ENCODE measurements around the gene ZBTB37. TPM values are rescaled to one million over a fixed set of nuclear protein-coding genes. Genes with fewer than 3 reads are reported as not detected.

ZBTB37 gene
- total RNA-seq, 4 donors from 2014 or later: 1.6 to 6.3 (median 3.3) TPM

DNA sequence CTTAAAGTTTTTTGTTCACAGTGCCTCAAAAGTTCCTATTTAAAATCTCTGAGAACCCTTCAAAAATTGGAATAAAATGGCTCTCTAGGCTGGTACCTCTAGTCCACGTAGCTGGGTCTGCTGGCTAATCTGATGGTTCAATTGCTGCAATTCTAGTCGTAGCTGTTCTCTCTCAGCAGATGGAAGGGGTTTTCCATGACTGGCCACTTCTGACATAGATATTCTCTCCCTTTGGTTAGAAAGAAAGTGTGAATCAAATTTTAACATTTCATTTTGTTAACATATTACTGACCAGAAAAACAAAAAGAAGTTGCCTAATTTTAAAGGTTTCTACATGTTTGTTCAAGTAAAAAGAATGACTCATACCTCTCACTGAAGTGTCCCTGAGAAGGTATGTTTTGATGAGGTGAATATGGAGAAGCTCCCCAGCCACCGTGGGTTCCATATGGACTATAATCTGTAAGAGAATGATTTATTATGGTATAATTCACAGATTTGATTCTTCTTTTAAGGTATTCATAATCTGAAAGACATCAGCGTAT lies 78.3 kb downstream of the ZBTB37 start:
- H3K4me3 ChIP-seq: no peak overlapping the region
- H3K4me1 ChIP-seq: peaks cover 0 to 9% (median 0%) of the 10 kb centered on the region in 3 donors
- DNase-seq: no peak
- no peak for TF ChIP-seq POLR2A (IDR thresholded peaks at IDR 0.05)
- TF ChIP-seq CTCF (IDR thresholded peaks at IDR 0.05): no peak
- H3K36me3 ChIP-seq: peaks cover 10 to 100% (median 37%) of the 10 kb centered on the region in 3 donors
- H3K27me3 ChIP-seq: no peaks in the 10 kb centered on the region
- no peak overlapping the region for H3K27ac ChIP-seq
- H3K9me3 ChIP-seq: no peaks in the 10 kb centered on the region
- WGBS, 2 donors: 39 to 54% methylated on average over 4 of the region's 4 CpGs
- intact Hi-C loops (cut with DNase I): no loop called here

GRCh38 chr1:173948594-173948993 lies 80.4 kb downstream of the ZBTB37 start:
- H3K9me3 ChIP-seq: no peaks in the 10 kb centered on the region
- WGBS, 2 donors: 80 to 94% methylated on average over 4 of the region's 4 CpGs
- peaks cover 12 to 98% (median 35%) of the 10 kb centered on the region in 3 donors for H3K36me3 ChIP-seq
- H3K4me3 ChIP-seq: no peak overlapping the region
- TF ChIP-seq CTCF (IDR thresholded peaks at IDR 0.05) (no peak), POLR2A (IDR thresholded peaks at IDR 0.05) (no peak)
- H3K27ac ChIP-seq: no peak overlapping the region
- no peaks in the 10 kb centered on the region for H3K27me3 ChIP-seq
- no peak for DNase-seq
- H3K4me1 ChIP-seq: peaks cover 0 to 9% (median 0%) of the 10 kb centered on the region in 3 donors
- intact Hi-C loops (cut with DNase I): no loop called here

Small RNA genes lying within 50 kb of the gene (small RNA-seq; reads per million reads assigned to genes)
- 0 to 0.60 (median 0.13) reads per million in 4 donors for gene RNA5SP67

Other genes with a start within 250 kb of the ZBTB37 start
- gene TEX50, start 233.0 kb upstream of the ZBTB37 start, total RNA-seq: not detected
- not detected for gene ANKRD45, start 198.5 kb upstream of the ZBTB37 start, total RNA-seq
- 10 to 100 TPM; 11.8 to 33.0 (median 24.0) TPM for gene KLHL20, start 153.4 kb upstream of the ZBTB37 start, total RNA-seq
- gene DARS2, start 43.7 kb upstream of the ZBTB37 start, total RNA-seq: 10 to 100 TPM in 2 of 4 donors, 1 to 10 TPM in 2; 6.6 to 14.7 (median 9.9) TPM
- gene CENPL, start 43.5 kb upstream of the ZBTB37 start, total RNA-seq: 10 to 100 TPM in 1 of 4 donors, 1 to 10 TPM in 3; 3.6 to 18.2 (median 7.5) TPM
- gene GAS5, start 391 bp upstream of the ZBTB37 start, total RNA-seq: 100 to 1,000 TPM; 202 to 715 (median 315) TPM
- gene SERPINC1, start 48.9 kb downstream of the ZBTB37 start, total RNA-seq: not detected
- gene RC3H1, start 154.0 kb downstream of the ZBTB37 start, total RNA-seq: 10 to 100 TPM; 19.6 to 31.9 (median 28.0) TPM

Data from esophagus squamous epithelium (tissue), 5 donors.